ENCODE measurements around the gene TMEM17. TPM values are rescaled to one million over a fixed set of nuclear protein-coding genes. Genes with fewer than 3 reads are reported as not detected.
A peak's percentile ranks its signal among the peaks of the same experiment; 100 is the strongest.

The TMEM17 gene
- total RNA-seq, 2 donors from 2014 or later, result 2.3 to 3.3 TPM

DNA sequence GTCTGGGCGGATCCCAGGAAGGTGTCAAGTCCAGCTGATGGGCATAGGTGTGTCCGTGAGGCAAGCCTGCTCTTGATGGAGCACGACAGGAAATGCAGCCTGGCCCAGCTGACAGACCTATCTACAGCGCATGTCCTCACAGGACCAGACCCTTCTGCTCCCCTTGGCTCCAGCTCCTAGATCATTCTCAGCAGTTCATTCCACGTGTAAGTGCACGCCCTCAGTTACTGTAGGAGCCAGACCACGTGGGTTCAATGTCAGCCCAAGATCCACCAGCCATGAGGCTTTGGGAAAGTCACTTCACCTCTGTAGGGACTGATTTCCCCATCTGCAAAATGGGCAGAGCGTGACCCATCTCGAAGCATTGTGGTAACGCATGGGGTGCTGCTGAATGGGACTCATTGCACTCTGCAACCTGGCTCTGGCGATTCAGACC is 47.8 kb downstream of the TMEM17 start:
- WGBS, 2 donors, result 91 to 94% methylated on average over 4 to 11 of the region's 11 CpGs
- H3K4me3 ChIP-seq, result no peak overlapping the region
- TF ChIP-seq, protein P1, sequence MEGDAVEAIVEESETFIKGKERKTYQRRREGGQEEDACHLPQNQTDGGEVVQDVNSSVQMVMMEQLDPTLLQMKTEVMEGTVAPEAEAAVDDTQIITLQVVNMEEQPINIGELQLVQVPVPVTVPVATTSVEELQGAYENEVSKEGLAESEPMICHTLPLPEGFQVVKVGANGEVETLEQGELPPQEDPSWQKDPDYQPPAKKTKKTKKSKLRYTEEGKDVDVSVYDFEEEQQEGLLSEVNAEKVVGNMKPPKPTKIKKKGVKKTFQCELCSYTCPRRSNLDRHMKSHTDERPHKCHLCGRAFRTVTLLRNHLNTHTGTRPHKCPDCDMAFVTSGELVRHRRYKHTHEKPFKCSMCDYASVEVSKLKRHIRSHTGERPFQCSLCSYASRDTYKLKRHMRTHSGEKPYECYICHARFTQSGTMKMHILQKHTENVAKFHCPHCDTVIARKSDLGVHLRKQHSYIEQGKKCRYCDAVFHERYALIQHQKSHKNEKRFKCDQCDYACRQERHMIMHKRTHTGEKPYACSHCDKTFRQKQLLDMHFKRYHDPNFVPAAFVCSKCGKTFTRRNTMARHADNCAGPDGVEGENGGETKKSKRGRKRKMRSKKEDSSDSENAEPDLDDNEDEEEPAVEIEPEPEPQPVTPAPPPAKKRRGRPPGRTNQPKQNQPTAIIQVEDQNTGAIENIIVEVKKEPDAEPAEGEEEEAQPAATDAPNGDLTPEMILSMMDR (IDR thresholded peaks at IDR 0.05), result no peak
- no peak for TF ChIP-seq POLR2A (IDR thresholded peaks at IDR 0.05)
- no peaks in the 10 kb centered on the region for H3K9me3 ChIP-seq
- no peaks in the 10 kb centered on the region for H3K27me3 ChIP-seq
- intact Hi-C loops (cut with DNase I), result no loop called here
- DNase-seq (no peak), ATAC-seq (no peak)
- peaks cover 22% of the 10 kb centered on the region for H3K4me1 ChIP-seq
- H3K36me3 ChIP-seq (replicated peaks in 1 of 2; ENCODE audit: insufficient read depth in 1 of 2, low read depth in 2 of 2), result no peaks in the 10 kb centered on the region
- no peak overlapping the region for H3K27ac ChIP-seq

DNA sequence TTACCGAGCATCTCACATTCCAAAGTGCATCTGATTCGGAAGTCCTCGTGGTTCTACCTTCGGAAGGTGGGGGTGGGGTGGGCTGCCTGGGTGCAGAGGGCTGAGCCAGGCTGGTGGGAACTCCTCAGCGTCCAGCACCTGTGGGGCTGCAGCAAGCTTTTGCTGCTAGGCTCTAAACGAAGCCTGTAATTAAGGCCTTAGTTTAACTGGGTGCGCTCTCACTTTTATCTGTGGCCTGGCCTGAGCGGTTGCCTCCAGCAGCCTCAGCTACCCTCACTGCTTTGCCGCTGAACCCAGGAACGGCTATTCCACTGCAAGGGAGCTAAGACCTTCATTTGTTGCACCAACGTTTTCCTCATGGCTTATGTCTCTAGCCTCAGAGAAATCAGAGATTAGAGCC is 48.4 kb downstream of the TMEM17 start:
- H3K4me1 ChIP-seq, result peaks cover 22% of the 10 kb centered on the region
- no peaks in the 10 kb centered on the region for H3K9me3 ChIP-seq
- WGBS, 2 donors, result 28 to 34% methylated on average over 8 to 11 of the region's 11 CpGs
- DNase-seq, result peak; percentile 23 to 52 (median 36)
- TF ChIP-seq, protein P1 (IDR thresholded peaks at IDR 0.05), result no peak
- TF ChIP-seq POLR2A (IDR thresholded peaks at IDR 0.05), result no peak
- no peak for ATAC-seq
- intact Hi-C loops (cut with DNase I), result no loop called here
- H3K27me3 ChIP-seq, result no peaks in the 10 kb centered on the region
- peak overlapping the region; percentile 70 to 79 (median 74) for H3K27ac ChIP-seq
- H3K4me3 ChIP-seq, result peak overlapping the region in 1 of 2 donors; percentile 61
- H3K36me3 ChIP-seq (replicated peaks in 1 of 2; ENCODE audit: insufficient read depth in 1 of 2, low read depth in 2 of 2), result no peaks in the 10 kb centered on the region

DNA sequence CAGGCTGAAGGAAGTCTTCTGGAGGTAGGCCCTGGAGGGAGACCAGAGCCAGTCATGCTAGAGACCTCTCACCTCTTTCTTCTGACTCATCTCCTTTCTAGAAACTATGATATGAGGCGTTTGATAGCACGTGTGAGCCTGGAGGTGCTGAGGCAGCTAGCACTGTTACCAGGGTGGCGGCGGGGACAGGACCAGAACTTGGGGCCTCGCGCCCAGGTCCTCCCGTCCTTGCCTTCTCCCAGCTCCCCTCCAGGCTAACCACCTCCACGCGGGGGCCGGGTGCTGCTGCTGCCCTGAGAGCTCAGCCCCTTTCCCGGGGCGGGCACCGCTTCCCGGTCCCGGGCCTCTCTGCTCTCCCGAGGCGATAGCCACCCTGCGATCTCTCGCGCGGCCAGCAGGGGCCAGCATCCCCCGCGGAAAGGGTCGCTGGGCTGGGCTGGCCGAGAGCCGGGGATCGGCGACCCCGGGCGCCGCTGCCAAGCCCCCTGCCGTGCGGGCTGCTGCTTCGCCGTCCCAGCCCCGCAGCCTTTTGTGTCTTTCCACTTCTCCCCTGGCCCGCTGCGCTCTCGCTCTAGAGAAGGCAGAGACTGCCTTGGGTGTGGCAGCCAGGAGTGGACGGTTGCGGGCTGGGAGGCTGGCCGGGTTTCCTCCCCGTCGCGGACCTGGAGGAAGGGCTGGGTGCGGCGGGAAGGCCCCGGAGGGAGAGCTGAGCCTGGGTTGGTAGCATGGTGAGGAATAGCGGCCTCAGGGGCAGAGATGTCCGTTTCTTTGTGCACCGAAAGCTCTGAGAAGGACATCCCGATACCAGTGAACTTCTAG is 49.1 kb downstream of the TMEM17 start:
- TF ChIP-seq, protein P1 (IDR thresholded peaks at IDR 0.05), result peak; percentile 92 to 98 (median 96)
- TF ChIP-seq POLR2A (IDR thresholded peaks at IDR 0.05), result peak in 2 of 3 donors; percentile 28 to 30
- Histone ChIP-seq H3K27me3 (no peaks in the 10 kb centered on the region), H3K36me3 (replicated peaks in 1 of 2; ENCODE audit: insufficient read depth in 1 of 2, low read depth in 2 of 2) (no peaks in the 10 kb centered on the region), H3K9me3 (no peaks in the 10 kb centered on the region), H3K4me1 (peaks cover 20% of the 10 kb centered on the region), H3K27ac (peak overlapping the region; percentile 70 to 79 (median 74)), H3K4me3 (peak overlapping the region; percentile 61 to 62)
- intact Hi-C loops (cut with DNase I), result no loop called here
- ATAC-seq (peak; percentile 92), DNase-seq (peak; percentile 63 to 79 (median 78))
- WGBS, 2 donors, result 5 to 19% methylated on average over 11 to 51 of the region's 52 CpGs

DNA sequence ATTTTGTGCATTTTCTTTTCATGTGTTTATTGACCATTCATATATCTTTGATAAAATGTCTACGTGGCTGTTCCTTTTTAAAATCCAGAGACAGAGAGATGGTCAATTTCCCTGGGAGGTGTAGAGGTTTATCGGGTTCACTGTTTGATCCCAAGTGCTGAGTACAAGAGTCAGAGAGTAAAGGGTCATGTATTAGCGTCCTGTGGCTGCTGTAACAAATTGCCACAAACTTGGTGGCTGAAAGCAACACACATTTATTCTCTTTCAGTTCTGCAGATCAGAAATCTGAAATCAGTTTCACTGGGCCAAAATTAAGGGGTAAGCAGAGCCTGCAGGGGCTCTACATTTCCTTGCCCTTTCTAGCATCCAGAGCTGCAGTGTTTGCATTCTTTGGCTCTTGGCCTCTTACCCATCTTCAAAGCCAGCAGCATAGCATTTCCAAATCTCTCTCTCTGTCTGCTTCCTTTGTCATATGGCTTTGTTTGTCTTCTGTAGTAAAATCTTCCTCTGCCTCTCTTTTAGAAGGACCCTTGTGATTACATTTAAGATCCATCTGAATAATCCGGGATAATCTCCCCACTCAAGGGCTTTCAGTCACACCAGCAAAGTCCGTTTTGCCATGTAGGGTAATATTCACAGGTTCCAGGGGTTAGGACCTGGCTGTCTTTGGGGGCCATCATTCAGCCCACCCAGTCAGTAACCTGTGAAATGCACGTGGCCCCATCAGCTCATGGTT is 49.9 kb downstream of the TMEM17 start:
- Histone ChIP-seq H3K9me3 (no peaks in the 10 kb centered on the region), H3K4me3 (no peak overlapping the region), H3K27ac (no peak overlapping the region), H3K27me3 (no peaks in the 10 kb centered on the region), H3K4me1 (peaks cover 16% of the 10 kb centered on the region), H3K36me3 (replicated peaks in 1 of 2; ENCODE audit: insufficient read depth in 1 of 2, low read depth in 2 of 2) (no peaks in the 10 kb centered on the region)
- WGBS, 2 donors, result 77 to 85% methylated on average over 5 to 6 of the region's 6 CpGs
- intact Hi-C loops (cut with DNase I), result no loop called here
- no peak for DNase-seq
- no peak for TF ChIP-seq POLR2A (IDR thresholded peaks at IDR 0.05)
- TF ChIP-seq, protein P1 (IDR thresholded peaks at IDR 0.05), result no peak
- ATAC-seq, result no peak
